ENCODE results near the gene CCDC187. TPM values are rescaled to one million over a fixed set of nuclear protein-coding genes. Genes with fewer than 3 reads are reported as not detected.

Gene CCDC187
- total RNA-seq, 1 donor from 2014 or later, result not detected

DNA sequence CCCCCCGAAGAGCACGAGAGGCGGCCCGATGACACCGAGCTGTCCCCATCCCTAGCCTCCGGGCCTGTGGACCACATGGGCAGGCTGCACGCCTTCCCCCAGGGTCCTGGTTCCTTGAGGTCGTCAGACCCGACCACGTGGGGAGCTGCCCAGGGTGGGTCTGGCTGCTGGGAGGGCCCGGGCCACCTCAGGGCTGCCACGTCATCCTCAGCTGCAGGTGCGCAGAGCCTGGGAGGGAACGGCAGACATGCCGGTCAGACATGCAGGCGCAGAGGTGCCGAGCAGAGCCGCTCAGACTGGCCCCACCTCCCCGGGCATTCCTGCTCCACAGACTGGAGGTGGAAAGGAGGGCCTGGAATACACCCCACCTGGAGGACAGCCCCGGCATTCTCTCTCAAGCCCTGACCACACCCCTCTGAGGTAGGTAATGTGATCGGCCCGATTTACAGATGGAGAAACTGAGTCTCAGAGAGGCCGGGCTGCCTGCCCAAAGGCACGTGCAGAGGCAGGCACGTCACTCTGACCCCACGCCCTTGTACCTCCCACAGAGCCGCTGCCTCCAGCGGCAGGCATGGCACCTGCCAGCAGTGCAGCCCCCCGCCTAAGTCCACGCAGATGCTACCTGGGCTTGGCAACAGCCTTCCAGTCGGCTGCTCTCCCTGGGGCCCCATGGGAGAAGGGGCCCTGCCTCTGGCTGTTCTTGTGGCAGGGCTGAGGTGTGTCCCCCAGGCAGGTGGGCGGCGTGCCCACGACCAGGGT is 649 bp downstream of the CCDC187 start:
- intact Hi-C loops (cut with DNase I), result no loop called here
- no peaks in the 10 kb centered on the region for H3K27me3 ChIP-seq
- H3K36me3 ChIP-seq, result no peaks in the 10 kb centered on the region
- H3K4me1 ChIP-seq, result no peaks in the 10 kb centered on the region
- H3K4me3 ChIP-seq, result no peak overlapping the region
- H3K9me3 ChIP-seq, result no peaks in the 10 kb centered on the region
- no peak for DNase-seq (ENCODE audit: extremely low spot score in 2 of 2)
- H3K27ac ChIP-seq, result no peak overlapping the region
- TF ChIP-seq POLR2AphosphoS5 (IDR thresholded peaks at IDR 0.05; ENCODE audit: insufficient read depth in 1 of 2, low read depth in 1 of 2) (no peak), POLR2A (IDR thresholded peaks at IDR 0.05) (no peak)
- TF ChIP-seq, protein P1, sequence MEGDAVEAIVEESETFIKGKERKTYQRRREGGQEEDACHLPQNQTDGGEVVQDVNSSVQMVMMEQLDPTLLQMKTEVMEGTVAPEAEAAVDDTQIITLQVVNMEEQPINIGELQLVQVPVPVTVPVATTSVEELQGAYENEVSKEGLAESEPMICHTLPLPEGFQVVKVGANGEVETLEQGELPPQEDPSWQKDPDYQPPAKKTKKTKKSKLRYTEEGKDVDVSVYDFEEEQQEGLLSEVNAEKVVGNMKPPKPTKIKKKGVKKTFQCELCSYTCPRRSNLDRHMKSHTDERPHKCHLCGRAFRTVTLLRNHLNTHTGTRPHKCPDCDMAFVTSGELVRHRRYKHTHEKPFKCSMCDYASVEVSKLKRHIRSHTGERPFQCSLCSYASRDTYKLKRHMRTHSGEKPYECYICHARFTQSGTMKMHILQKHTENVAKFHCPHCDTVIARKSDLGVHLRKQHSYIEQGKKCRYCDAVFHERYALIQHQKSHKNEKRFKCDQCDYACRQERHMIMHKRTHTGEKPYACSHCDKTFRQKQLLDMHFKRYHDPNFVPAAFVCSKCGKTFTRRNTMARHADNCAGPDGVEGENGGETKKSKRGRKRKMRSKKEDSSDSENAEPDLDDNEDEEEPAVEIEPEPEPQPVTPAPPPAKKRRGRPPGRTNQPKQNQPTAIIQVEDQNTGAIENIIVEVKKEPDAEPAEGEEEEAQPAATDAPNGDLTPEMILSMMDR (IDR thresholded peaks at IDR 0.05), result no peak

DNA sequence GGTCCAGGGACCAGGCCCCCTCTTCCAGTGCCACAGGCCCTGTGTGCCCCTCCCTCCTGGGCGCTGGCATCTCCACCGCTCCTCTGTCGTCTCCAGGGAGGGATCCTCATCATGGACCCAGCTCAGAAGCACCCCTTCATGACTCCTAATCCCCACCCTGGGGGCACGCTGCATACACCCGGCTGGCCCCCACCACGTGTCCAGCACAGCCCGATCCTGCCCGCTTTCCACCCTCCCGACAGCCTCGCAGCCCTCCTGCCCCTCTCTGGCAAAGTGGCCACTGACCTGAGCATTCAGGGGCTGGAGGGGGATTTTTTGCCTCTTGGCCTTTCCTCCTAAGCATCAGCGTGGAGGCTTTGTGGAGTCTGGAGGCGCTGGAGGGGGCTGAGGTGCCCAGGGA is 1.4 kb downstream of the CCDC187 start:
- TF ChIP-seq POLR2A (IDR thresholded peaks at IDR 0.05) (no peak), POLR2AphosphoS5 (IDR thresholded peaks at IDR 0.05; ENCODE audit: insufficient read depth in 1 of 2, low read depth in 1 of 2) (no peak)
- TF ChIP-seq, protein P1 (IDR thresholded peaks at IDR 0.05), result no peak
- H3K27me3 ChIP-seq, result no peaks in the 10 kb centered on the region
- no peaks in the 10 kb centered on the region for H3K9me3 ChIP-seq
- no peak overlapping the region for H3K27ac ChIP-seq
- H3K36me3 ChIP-seq, result no peaks in the 10 kb centered on the region
- no peak overlapping the region for H3K4me3 ChIP-seq
- H3K4me1 ChIP-seq, result no peaks in the 10 kb centered on the region
- no peak for DNase-seq (ENCODE audit: extremely low spot score in 2 of 2)
- intact Hi-C loops (cut with DNase I), result no loop called here

DNA sequence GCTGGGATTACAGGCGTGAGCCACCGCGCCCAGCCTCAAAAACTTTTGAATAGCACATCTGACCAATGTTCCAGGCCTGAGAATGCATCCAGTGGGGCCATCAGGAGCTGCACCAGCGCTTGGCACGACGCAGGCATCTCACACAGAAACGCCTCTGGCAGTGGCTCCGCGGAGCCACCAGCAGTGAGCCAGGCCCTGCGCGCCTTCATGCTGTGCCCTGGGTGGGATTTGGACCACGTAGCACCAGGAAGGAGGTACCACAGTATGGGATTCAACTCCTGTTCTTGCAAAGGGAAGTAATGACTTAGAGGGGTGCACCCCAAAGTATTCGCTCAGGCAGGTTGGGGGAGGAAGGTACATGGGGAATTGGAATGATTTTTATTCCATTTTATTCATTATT is 3.0 kb downstream of the CCDC187 start:
- peaks cover 6% of the 10 kb centered on the region for H3K4me1 ChIP-seq
- no peak overlapping the region for H3K4me3 ChIP-seq
- H3K9me3 ChIP-seq, result no peaks in the 10 kb centered on the region
- no peak overlapping the region for H3K27ac ChIP-seq
- TF ChIP-seq POLR2AphosphoS5 (IDR thresholded peaks at IDR 0.05; ENCODE audit: insufficient read depth in 1 of 2, low read depth in 1 of 2) (no peak), POLR2A (IDR thresholded peaks at IDR 0.05) (no peak)
- TF ChIP-seq, protein P1 (IDR thresholded peaks at IDR 0.05), result no peak
- no peaks in the 10 kb centered on the region for H3K36me3 ChIP-seq
- H3K27me3 ChIP-seq, result no peaks in the 10 kb centered on the region
- intact Hi-C loops (cut with DNase I), result no loop called here
- no peak for DNase-seq (ENCODE audit: extremely low spot score in 2 of 2)

DNA sequence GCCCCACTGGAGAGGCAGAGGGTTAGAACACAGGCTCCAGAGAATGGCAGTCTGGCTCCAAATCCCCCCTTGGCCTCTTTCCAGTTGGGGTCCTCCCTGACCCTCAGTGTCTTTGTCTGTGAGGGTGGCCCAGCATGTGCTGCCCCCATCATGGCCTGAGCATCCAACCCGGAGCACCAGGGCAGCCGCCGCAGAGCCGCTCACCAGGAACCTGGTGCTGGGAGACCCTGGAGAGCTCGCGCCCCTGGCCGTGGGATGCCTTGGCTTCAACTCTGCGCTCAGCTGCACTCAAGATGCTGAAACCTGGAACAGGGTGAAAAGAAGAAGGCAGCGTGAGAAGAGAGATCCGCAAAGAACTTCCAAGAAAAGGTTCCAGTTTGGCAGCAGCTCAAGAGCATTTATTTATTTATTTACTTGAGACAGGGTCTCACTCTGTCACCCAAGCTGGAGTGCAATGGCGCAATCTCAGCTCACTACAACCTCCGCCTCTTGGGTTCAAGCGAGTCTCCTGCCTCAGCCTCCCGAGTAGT is 3.8 kb downstream of the CCDC187 start:
- no peak for TF ChIP-seq POLR2A (IDR thresholded peaks at IDR 0.05)
- TF ChIP-seq POLR2AphosphoS5 (IDR thresholded peaks at IDR 0.05; ENCODE audit: insufficient read depth in 1 of 2, low read depth in 1 of 2), result no peak
- TF ChIP-seq, protein P1 (IDR thresholded peaks at IDR 0.05), result no peak
- H3K4me3 ChIP-seq, result no peak overlapping the region
- H3K9me3 ChIP-seq, result no peaks in the 10 kb centered on the region
- H3K4me1 ChIP-seq, result peaks cover 6% of the 10 kb centered on the region
- no peaks in the 10 kb centered on the region for H3K27me3 ChIP-seq
- H3K36me3 ChIP-seq, result no peaks in the 10 kb centered on the region
- H3K27ac ChIP-seq, result no peak overlapping the region
- intact Hi-C loops (cut with DNase I), result no loop called here
- no peak for DNase-seq (ENCODE audit: extremely low spot score in 2 of 2)

DNA sequence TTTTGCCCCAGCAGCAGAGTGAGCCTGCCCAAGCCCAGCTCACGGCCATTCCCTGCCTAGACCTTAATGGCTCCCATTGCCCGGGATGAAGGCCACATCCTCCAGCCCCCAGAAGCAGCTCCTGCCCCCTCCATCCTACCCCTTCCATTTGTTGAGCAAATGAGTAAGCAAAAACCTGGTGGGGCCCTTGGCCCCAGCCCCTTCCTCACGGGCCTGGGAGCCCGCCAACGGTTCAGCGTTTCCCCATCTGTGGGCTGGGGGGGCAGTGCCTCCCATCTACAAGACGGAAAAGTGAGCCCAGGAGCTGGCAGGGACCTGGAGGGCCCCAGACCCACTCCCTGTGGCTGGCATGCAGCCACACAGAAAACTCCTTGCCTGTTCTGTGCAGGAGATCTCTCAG is 4.4 kb downstream of the CCDC187 start:
- H3K4me3 ChIP-seq, result no peak overlapping the region
- TF ChIP-seq, protein P1 (IDR thresholded peaks at IDR 0.05), result no peak
- TF ChIP-seq POLR2A (IDR thresholded peaks at IDR 0.05) (no peak), POLR2AphosphoS5 (IDR thresholded peaks at IDR 0.05; ENCODE audit: insufficient read depth in 1 of 2, low read depth in 1 of 2) (no peak)
- no peak for DNase-seq (ENCODE audit: extremely low spot score in 2 of 2)
- peaks cover 6% of the 10 kb centered on the region for H3K4me1 ChIP-seq
- H3K36me3 ChIP-seq, result no peaks in the 10 kb centered on the region
- no peaks in the 10 kb centered on the region for H3K27me3 ChIP-seq
- H3K9me3 ChIP-seq, result no peaks in the 10 kb centered on the region
- no peak overlapping the region for H3K27ac ChIP-seq
- intact Hi-C loops (cut with DNase I), result no loop called here
